Dedifferentiated amniotic fluid mesenchymal stem cell (primary cell): Measurements from ENCODE around the gene KAT6B.
A peak's percentile ranks its signal among the peaks of the same experiment; 100 is the strongest.

Experiments used
- DNase-seq: peaks from one replicate; pipeline ENCODE4 v3.0.0-alpha.2; 2016; ENCODE audit errors: extremely low spot score

Gene KAT6B

GRCh38 chr10:74921744-74922143, 95.3 kb downstream of the KAT6B start:
- DNase-seq, result no peak

GRCh38 chr10:74922921-74923320, 96.5 kb downstream of the KAT6B start:
- no peak for DNase-seq

GRCh38 chr10:74923556-74923955, 97.2 kb downstream of the KAT6B start:
- no peak for DNase-seq

GRCh38 chr10:74924251-74924963, 98.0 kb downstream of the KAT6B start:
- peak; percentile 91 for DNase-seq

GRCh38 chr10:74925291-74925690, 98.9 kb downstream of the KAT6B start:
- DNase-seq, result no peak

DNA sequence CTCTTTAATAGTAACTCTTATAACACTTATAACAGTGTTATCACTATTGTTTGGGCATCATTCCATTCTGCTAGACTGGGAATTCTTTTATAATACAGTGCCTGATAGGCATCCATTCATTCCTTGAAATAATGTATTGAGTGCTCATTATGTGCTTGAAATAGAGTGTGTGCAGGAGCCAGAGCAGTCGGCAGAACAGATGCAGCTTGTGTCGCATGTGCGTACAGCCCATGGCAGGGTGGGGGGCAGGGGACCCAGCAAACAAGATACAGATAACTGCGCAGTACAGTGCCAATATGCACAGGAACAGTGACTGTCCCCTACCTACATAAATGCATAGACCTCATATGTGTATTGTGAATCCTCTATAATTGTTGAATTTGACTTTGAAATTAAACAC, 99.3 kb downstream of the KAT6B start:
- DNase-seq, result no peak

DNA sequence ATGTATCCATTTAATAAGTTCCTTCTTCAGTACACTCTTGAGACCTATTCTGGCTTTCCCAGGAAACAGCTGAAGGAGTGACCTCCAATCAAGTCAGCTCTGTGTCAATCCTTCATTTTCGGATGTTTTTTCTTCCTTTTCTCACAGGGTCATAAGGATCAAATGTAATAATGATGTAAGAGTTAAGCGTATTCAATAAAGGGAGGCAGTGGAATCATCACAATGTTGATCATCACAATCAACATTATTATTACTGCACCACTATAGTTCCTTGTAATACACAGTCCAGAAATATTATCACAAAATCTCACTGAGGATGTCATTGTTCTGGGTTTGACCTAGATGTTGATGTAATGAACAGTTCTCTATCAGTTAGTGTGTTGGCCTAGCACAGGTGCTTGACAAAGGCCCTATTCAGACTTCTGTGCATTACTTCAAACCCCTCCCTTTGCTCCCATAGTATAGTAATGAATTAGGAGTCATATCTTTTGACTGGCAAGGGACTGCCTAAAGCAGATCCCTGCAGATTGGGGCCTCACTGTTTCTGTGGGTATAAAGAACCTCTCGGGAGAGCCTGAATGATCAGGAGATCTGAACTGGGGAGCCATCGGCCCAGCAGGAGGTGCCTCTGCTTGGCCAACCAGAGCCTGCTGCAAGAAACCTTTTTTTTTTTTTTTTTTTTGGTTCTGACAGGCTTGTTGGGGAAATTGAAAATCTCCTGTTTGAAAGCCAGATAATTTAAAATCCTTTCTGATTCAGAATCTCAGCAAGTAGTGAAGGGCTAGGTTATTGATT, 100.6 kb downstream of the KAT6B start:
- DNase-seq, result no peak

DNA sequence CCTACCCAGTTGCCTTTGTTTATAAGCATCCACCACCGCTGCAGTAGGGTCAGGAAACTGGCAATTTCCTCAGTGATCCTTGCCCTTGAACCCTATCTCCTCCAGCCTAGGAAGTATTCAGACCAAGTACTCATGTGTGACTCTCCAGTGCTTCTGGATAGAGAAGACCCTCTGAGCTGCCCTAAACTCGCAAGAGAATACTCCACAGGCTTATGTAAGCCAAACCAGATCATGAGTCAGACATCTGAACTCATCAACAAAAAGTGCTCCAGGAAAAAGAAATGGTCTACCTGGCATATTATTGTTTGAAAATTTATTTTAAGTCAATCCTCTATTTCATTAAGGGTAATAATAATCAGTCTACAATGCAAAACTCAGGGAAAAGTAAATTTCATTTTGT, 101.3 kb downstream of the KAT6B start:
- no peak for DNase-seq

DNA sequence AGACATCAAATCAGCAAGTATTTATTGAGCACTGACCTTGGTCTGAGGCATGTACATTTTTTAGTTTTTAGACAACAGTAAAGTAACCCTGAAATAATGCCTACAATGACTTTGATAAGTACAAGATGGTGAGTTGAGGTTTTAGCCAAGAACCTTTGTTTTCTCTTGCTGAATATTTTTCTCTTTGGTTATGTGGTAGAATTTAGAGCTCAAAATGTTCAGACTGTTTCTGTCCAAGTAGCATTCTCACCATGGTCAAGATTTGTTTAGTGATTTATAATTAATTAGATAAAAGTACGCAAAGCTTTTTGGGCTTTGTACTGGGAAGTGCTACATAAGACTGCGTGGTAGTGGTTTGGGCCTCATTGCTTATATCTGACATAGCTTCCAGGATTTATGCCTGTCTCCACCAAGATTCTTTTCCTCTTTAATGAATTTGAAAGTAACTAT, 102.4 kb downstream of the KAT6B start:
- no peak for DNase-seq

DNA sequence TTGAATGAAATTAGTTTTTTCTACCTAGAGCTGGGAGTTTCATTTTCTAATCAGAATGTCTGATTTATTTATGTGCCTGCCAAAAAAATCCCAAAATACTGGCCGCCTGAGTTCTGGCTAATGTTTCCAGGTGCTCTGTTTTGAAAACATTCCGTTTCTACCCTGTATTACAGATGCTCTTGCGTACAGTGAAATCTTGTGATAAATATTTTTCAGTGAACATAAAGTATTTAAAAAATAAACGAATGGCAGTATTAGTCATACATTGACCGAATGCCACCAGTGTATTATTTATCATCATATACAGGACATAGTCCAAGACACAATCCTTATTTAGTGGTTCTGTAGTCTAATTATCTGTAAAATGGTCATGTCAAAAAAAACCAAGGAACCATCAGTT, 102.8 kb downstream of the KAT6B start:
- DNase-seq, result no peak

- no peak for DNase-seq
These were observed 104.6 kb downstream of the KAT6B start for GRCh38 chr10:74930965-74931364.

- DNase-seq, result no peak
These were observed 106.2 kb downstream of the KAT6B start for GRCh38 chr10:74932648-74933047.

DNA sequence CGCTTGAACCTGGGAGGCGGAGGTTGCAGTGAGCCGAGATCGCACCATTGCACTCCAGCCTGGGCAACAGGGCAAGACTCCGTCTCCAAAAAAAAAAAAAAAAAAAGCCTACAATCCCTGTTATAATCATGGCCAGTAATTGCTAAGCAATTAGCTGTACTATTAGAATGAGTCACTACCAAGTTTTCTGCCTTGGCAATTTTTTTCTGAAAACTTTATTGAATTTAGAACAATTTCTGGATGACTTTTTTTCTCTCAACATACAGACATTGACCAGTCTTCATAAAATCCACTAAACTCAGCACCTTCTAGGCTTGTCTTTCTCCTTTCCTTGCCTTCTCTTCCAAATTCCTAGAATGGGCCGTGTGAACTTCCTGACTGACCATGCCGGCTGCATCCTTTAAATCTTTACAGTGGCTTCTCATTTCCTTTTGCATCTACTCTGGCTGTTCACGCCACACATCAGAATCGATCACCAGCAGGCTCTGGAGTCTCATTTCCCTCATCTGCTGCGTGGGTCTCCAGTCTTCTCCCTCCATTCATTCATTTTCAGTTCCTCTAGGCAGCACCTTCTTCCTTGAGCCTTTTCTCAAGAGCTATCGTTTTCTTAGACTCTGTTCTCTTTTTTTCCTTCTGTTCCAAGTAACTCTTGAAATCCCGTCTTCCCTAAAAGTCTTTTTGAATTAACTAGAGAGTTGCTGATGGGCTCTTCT, 107.9 kb downstream of the KAT6B start:
- DNase-seq, result no peak

DNA sequence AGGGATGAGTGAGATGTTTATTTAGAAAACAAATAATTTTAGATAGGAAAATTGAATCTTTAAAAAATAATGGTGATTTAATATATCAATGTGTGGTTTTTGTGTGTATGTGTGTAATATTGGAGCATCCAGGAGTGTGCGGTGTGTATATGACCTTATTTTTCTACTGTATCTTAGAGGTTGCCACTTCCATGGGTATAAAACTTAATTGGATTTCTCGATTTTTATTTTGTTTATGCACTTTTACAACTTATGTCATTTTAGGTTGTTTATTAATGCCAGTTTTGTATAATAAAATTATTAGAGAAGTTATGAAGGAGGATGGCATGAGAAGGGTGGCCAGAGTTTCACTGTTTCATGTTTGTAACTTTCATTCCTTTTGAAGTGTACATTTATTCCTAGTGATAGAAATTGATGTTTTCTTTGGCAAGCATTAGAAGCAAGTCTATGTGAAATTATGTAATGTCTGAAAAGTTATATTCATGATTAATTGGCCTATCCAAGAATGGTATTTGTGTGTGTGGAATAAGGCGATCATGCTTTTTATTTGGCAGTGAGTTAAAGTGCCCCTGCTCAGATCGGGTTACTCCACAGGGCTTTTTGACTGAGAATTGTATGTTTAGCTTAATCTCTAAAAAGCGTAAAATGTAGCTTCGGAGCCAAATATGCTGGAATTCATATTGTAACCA, 110.3 kb downstream of the KAT6B start:
- DNase-seq, result no peak

- DNase-seq, result no peak
These were observed 111.0 kb downstream of the KAT6B start for GRCh38 chr10:74937266-74937856.

- no peak for DNase-seq
These were observed 117.8 kb downstream of the KAT6B start for GRCh38 chr10:74944205-74944604.

DNA sequence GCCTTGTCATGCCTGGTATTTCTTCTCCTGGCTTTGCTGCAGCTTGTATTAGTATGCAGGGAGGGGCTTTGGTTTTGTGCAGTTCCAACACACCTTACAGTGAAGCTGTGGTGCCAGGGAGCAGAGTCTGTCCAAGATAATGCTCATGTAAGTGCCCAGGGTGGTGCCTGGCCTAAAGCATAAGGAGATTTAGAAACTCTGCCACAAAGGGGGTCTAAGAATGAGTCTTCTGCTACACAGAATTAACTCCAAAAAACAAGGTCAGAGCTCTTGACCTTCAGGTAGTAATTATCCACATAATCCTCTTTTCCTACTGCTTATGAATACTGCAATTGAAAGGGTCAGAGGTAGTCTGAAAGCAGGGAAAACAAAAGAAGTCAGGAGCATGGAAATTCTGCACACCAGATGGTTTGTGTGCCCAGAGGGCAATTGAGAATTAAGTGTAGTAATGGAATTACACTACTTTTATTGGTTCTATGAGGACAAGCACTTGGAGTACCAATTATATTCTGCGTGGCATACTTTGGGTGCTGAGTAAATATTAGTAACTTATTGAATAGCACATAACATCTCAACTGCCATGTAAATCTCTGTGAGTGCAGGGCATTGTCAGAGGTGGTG, 121.5 kb downstream of the KAT6B start:
- no peak for DNase-seq

DNA sequence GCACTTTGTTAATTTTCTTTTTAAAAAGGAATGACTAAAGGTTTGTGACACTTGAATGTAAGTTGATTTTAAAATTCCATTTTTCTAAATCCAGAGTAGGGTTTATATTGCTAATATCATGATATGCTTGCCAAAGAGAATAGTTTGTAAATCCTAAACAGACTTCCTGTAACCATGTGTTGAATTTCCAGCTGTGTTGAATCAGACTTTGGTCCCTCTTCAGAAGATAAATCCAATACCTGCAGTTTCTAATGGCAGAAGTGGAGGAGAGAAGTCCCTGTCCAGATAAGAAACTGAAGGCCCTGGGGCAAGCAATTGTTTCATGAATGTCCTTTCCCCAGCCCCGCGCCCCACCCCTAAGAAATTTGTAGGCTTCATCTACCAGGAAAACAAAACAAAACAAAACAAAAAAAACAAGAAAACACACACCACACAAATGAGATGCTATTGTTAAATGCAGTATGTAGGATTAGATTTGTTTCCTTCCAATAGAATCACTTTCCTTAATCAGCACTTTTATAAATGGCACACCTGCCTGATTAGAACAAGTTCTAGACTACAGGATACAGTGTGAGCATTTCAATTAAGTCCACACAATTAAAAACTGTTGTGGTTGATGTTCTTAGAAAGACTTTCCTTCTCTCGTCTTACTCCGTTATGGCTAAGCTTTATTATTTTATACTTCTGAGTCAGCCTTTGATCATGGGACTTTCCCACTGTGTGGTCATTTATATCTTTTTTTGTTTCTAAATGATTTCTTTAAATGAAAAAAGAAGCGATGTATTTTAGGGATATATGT, 122.8 kb downstream of the KAT6B start:
- no peak for DNase-seq

DNA sequence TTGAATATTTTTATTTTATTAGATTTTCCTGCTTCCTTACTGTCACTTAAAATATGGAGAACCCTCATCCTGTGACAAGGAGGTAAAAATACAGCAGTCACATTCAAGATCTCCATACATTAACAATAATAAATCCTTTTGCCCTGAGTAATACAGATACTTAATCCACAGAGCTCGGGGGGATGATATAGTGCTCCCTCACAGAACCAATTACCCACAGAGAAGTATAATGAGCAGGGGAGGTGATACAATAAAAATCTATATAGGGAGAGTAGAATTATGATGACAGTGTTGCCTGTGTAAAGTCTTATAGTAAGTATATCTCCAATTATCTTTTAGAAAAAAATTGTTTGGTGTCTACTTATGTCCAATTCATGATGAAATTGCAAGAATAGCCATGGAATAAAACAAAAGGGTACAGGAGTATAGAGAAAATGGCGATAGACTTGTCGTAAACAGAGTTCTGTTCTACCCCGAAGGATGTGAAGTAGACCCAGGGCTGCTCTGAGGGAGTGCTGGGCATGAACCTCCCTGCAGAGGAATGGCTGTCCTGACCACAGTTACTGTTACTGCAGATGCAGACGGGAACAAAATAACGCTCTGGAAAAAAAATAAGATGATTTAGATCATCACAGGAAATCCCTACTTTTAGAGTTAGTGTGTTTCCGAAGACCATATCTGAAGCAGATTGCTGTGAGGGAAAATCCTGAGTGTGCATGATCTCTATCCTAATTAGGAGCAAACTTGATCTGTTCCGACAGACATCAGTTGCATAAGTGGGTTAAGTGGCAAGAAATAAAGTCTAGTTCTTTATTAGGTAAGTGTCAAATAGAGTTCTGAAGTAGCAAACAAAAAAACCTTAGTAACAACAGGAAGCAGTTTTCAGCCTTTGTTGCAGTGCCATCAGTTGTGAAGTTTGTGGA, 123.7 kb downstream of the KAT6B start:
- no peak for DNase-seq
